Uterus (tissue), 2 donors: ENCODE results near the gene BTBD2.

ENCODE experiments used
- POLR2A ChIP-seq, 2 donors: fragments of 450-650 bp; IDR thresholded peaks; one replicate each; pipeline ENCODE4 v1.6.1; 2016; ENCODE audit warnings: antibody characterized with exemption in 2 of 2, mild to moderate bottlenecking in 1 of 2, moderate library complexity in 1 of 2
- TF ChIP-seq, protein P1 (sequence below), 4 experiments: fragments of 200-600 bp in 2 of 4; fragments of 450-650 bp in 2 of 4; sonication (generic) in 2 of 4; IDR thresholded peaks; one replicate each; pipeline ENCODE4 v1.5.1; 2016 to 2019; ENCODE audit warnings: antibody characterized with exemption in 4 of 4, mild to moderate bottlenecking in 2 of 4, moderate library complexity in 1 of 4

DNA sequence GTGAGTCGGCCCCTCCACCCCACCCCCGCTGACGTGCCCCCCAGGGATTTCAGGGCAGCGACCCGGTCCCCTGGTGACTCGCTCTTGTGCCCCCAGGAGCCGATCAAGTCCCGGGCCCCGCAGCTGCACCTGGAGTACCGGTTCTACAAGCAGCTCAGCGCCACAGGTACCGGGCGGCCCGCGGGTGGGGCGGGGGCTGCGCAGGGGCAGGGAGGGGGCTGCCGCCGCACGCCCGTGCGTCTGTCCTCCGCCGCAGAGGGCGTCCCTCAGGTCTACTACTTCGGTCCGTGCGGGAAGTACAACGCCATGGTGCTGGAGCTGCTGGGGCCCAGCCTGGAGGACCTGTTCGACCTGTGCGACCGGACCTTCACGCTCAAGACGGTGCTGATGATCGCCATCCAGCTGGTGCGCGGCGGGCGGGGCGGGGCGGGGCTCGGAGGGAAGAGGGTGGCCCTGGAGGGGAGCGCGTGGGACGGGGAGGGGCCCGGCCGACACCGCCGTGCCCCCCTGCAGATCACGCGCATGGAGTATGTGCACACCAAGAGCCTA lies 37.1 kb downstream of the BTBD2 start:
- TF ChIP-seq, protein P1, sequence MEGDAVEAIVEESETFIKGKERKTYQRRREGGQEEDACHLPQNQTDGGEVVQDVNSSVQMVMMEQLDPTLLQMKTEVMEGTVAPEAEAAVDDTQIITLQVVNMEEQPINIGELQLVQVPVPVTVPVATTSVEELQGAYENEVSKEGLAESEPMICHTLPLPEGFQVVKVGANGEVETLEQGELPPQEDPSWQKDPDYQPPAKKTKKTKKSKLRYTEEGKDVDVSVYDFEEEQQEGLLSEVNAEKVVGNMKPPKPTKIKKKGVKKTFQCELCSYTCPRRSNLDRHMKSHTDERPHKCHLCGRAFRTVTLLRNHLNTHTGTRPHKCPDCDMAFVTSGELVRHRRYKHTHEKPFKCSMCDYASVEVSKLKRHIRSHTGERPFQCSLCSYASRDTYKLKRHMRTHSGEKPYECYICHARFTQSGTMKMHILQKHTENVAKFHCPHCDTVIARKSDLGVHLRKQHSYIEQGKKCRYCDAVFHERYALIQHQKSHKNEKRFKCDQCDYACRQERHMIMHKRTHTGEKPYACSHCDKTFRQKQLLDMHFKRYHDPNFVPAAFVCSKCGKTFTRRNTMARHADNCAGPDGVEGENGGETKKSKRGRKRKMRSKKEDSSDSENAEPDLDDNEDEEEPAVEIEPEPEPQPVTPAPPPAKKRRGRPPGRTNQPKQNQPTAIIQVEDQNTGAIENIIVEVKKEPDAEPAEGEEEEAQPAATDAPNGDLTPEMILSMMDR (IDR thresholded peaks at IDR 0.05), result no peak
- TF ChIP-seq POLR2A (IDR thresholded peaks at IDR 0.05), result no peak
